Measurements from ENCODE around the gene RNASEH1. TPM values are rescaled to one million over a fixed set of nuclear protein-coding genes. Genes with fewer than 3 reads are reported as not detected.

RNASEH1 gene
- total and polyA plus RNA-seq, 10 of the 15 experiments (the other 5 are each of a cell fraction or from before 2014, with no cell fraction given): 18.2 to 68.5 (median 28.2) TPM

GRCh38 chr2:3545788-3546478, 12.2 kb downstream of the RNASEH1 start (continued):
- no peak for TF ChIP-seq ZBTB40 (IDR thresholded peaks at IDR 0.05; ENCODE audit: borderline replicate concordance)
- no peak for TF ChIP-seq E2F4 (IDR thresholded peaks at IDR 0.05; ENCODE audit: low read depth, low read length)
- TF ChIP-seq SKIL (IDR thresholded peaks at IDR 0.05; ENCODE audit: low read depth, poor library complexity, severe bottlenecking): no peak
- TF ChIP-seq CHD1 (IDR thresholded peaks at IDR 0.05; ENCODE audit: low read depth, low read length): no peak
